ENCODE data around the gene GNAT1. TPM values are rescaled to one million over a fixed set of nuclear protein-coding genes. Genes with fewer than 3 reads are reported as not detected.

GNAT1 gene
- polyA plus RNA-seq, 1 donor from 2014 or later: not detected

- H3K36me3 ChIP-seq (ENCODE audit: insufficient read depth, low read length): no peaks in the 10 kb centered on the region
- H3K9me3 ChIP-seq (ENCODE audit: low read length): no peaks in the 10 kb centered on the region
- H3F3A ChIP-seq (ENCODE audit: insufficient read depth, low read length, poor library complexity, severe bottlenecking): no peaks in the 10 kb centered on the region
- H3K4me2 ChIP-seq (ENCODE audit: low read length): no peak overlapping the region
- TF ChIP-seq RAD21 (conservative IDR thresholded peaks at IDR 0.05): no peak
- TF ChIP-seq TAF1 (IDR thresholded peaks at IDR 0.05; ENCODE audit: low read depth): no peak
- no peak for TF ChIP-seq REST (IDR thresholded peaks at IDR 0.05; ENCODE audit: borderline replicate concordance)
- TF ChIP-seq POLR2AphosphoS5 (IDR thresholded peaks at IDR 0.05): no peak
- TF ChIP-seq MXI1 (conservative IDR thresholded peaks at IDR 0.05; ENCODE audit: poor library complexity, severe bottlenecking): no peak
- TF ChIP-seq EP300 (conservative IDR thresholded peaks at IDR 0.05; ENCODE audit: poor library complexity, severe bottlenecking): no peak
- TF ChIP-seq CTCF (IDR thresholded peaks at IDR 0.05; ENCODE audit: poor library complexity, severe bottlenecking): no peak
- no peak for TF ChIP-seq EZH2 (IDR thresholded peaks at IDR 0.05; ENCODE audit: borderline replicate concordance, insufficient read depth, low read length, poor library complexity, severe bottlenecking)
- no peaks in the 10 kb centered on the region for H3K79me2 ChIP-seq (replicated peaks; ENCODE audit: insufficient read depth, low read length)
- H3K9ac ChIP-seq (ENCODE audit: low read length): no peak overlapping the region
- no peaks in the 10 kb centered on the region for H3K9me2 ChIP-seq (ENCODE audit: insufficient read depth, low read length)
- no peak overlapping the region for H3K4me3 ChIP-seq (ENCODE audit: low read length)
- H4K20me1 ChIP-seq (ENCODE audit: insufficient read depth): no peaks in the 10 kb centered on the region
- H3K27ac ChIP-seq (ENCODE audit: low read length): no peak overlapping the region
- H3K27me3 ChIP-seq (ENCODE audit: insufficient read depth, low read depth, low read length): peaks cover 16% of the 10 kb centered on the region
- H2AFZ ChIP-seq (ENCODE audit: low read depth, low read length): no peak overlapping the region
Observed at GRCh38 chr3:50201573-50202315, 10.3 kb downstream of the GNAT1 start.

- Histone ChIP-seq H3K27ac (ENCODE audit: low read length) (no peak overlapping the region), H3K4me3 (ENCODE audit: low read length) (no peak overlapping the region), H4K20me1 (ENCODE audit: insufficient read depth) (no peaks in the 10 kb centered on the region), H3F3A (ENCODE audit: insufficient read depth, low read length, poor library complexity, severe bottlenecking) (no peaks in the 10 kb centered on the region), H3K36me3 (ENCODE audit: insufficient read depth, low read length) (no peaks in the 10 kb centered on the region), H3K4me2 (ENCODE audit: low read length) (no peak overlapping the region), H3K27me3 (ENCODE audit: insufficient read depth, low read depth, low read length) (peaks cover 20% of the 10 kb centered on the region), H3K79me2 (replicated peaks; ENCODE audit: insufficient read depth, low read length) (no peaks in the 10 kb centered on the region), H3K9me3 (ENCODE audit: low read length) (no peaks in the 10 kb centered on the region), H3K9me2 (ENCODE audit: insufficient read depth, low read length) (no peaks in the 10 kb centered on the region), H3K9ac (ENCODE audit: low read length) (no peak overlapping the region), H2AFZ (ENCODE audit: low read depth, low read length) (no peak overlapping the region)
- TF ChIP-seq POLR2AphosphoS5 (IDR thresholded peaks at IDR 0.05) (no peak), MXI1 (conservative IDR thresholded peaks at IDR 0.05; ENCODE audit: poor library complexity, severe bottlenecking) (no peak), SMC3 (conservative IDR thresholded peaks at IDR 0.05; ENCODE audit: poor library complexity) (no peak), TAF1 (IDR thresholded peaks at IDR 0.05; ENCODE audit: low read depth) (no peak), RAD21 (conservative IDR thresholded peaks at IDR 0.05) (no peak), REST (IDR thresholded peaks at IDR 0.05; ENCODE audit: borderline replicate concordance) (no peak), EZH2 (IDR thresholded peaks at IDR 0.05; ENCODE audit: borderline replicate concordance, insufficient read depth, low read length, poor library complexity, severe bottlenecking) (no peak), EP300 (conservative IDR thresholded peaks at IDR 0.05; ENCODE audit: poor library complexity, severe bottlenecking) (no peak), CTCF (IDR thresholded peaks at IDR 0.05; ENCODE audit: poor library complexity, severe bottlenecking) (no peak)
Observed at GRCh38 chr3:50202353-50203112, 11.1 kb downstream of the GNAT1 start.
